ENCODE results near the gene MTMR12. TPM values are rescaled to one million over a fixed set of nuclear protein-coding genes. Genes with fewer than 3 reads are reported as not detected.
A peak's percentile ranks its signal among the peaks of the same experiment; 100 is the strongest.

The MTMR12 gene
- total RNA-seq, 1 experiment from 2014 or later, result 16.0 TPM

- TF ChIP-seq EZH2phosphoT487 (IDR thresholded peaks at IDR 0.05; ENCODE audit: borderline replicate concordance, low read length) (no peak), EZH2 (IDR thresholded peaks at IDR 0.05; ENCODE audit: low read length, unreplicated experiment) (no peak)
- TF ChIP-seq, protein P1, sequence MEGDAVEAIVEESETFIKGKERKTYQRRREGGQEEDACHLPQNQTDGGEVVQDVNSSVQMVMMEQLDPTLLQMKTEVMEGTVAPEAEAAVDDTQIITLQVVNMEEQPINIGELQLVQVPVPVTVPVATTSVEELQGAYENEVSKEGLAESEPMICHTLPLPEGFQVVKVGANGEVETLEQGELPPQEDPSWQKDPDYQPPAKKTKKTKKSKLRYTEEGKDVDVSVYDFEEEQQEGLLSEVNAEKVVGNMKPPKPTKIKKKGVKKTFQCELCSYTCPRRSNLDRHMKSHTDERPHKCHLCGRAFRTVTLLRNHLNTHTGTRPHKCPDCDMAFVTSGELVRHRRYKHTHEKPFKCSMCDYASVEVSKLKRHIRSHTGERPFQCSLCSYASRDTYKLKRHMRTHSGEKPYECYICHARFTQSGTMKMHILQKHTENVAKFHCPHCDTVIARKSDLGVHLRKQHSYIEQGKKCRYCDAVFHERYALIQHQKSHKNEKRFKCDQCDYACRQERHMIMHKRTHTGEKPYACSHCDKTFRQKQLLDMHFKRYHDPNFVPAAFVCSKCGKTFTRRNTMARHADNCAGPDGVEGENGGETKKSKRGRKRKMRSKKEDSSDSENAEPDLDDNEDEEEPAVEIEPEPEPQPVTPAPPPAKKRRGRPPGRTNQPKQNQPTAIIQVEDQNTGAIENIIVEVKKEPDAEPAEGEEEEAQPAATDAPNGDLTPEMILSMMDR (conservative IDR thresholded peaks at IDR 0.05; ENCODE audit: low read depth, low read length), result no peak
- ChIA-PET POLR2A (ENCODE audit: unreplicated experiment) (no interaction called here), CTCF (no interaction called here)
- no peaks in the 10 kb centered on the region for H3K9me2 ChIP-seq (replicated peaks; ENCODE audit: low read length)
- intact Hi-C loops (cut with micrococcal nuclease), result no loop called here
- H3K79me2 ChIP-seq (ENCODE audit: low read length), result no peaks in the 10 kb centered on the region
- no peak overlapping the region for H3K9ac ChIP-seq (ENCODE audit: low read length)
- no peak for DNase-seq
- no TSS peak for BruUV-seq (replicated peaks)
- H3K27me3 ChIP-seq (ENCODE audit: low read length), result no peaks in the 10 kb centered on the region
- no peaks in the 10 kb centered on the region for H4K20me1 ChIP-seq (ENCODE audit: low read length)
- H3F3A ChIP-seq (ENCODE audit: low read length, unreplicated experiment), result no peaks in the 10 kb centered on the region
- no peak overlapping the region for H2AFZ ChIP-seq (ENCODE audit: low read length)
- no peaks in the 10 kb centered on the region for H3K36me3 ChIP-seq (ENCODE audit: low read depth, low read length)
- H3K4me2 ChIP-seq (ENCODE audit: low read length), result no peak overlapping the region
- H3K4me3 ChIP-seq (ENCODE audit: low read length), result no peak overlapping the region
- peaks cover 13% of the 10 kb centered on the region; the same call in 1 of the 2 replicates for H3K9me3 ChIP-seq (ENCODE audit: low read length)
- no peak overlapping the region for H3K27ac ChIP-seq (ENCODE audit: low read length)
- no peak for ATAC-seq
- H3K4me1 ChIP-seq (ENCODE audit: insufficient read depth, low read length), result 0 out of 2 replicates have a peak, but pooled peaks cover 7% of the 10 kb centered on the region
These were observed 19.6 kb upstream of the MTMR12 start for GRCh38 chr5:32332361-32332760.

- POLR2A ChIA-PET (ENCODE audit: unreplicated experiment), result no interaction called here
- peak overlapping the region; percentile 10; the same call in 1 of the 2 replicates for H3K27ac ChIP-seq (ENCODE audit: low read length)
- H3K4me3 ChIP-seq (ENCODE audit: low read length), result no peak overlapping the region
- H3K9ac ChIP-seq (ENCODE audit: low read length), result no peak overlapping the region
- TF ChIP-seq EZH2phosphoT487 (IDR thresholded peaks at IDR 0.05; ENCODE audit: borderline replicate concordance, low read length) (no peak), EZH2 (IDR thresholded peaks at IDR 0.05; ENCODE audit: low read length, unreplicated experiment) (no peak)
- TF ChIP-seq, protein P1 (conservative IDR thresholded peaks at IDR 0.05; ENCODE audit: low read depth, low read length), result no peak
- no TSS peak for BruUV-seq (replicated peaks)
- CTCF ChIA-PET, result no interaction called here
- no peaks in the 10 kb centered on the region for H3K9me2 ChIP-seq (replicated peaks; ENCODE audit: low read length)
- DNase-seq (no peak), ATAC-seq (no peak)
- no peaks in the 10 kb centered on the region for H3K79me2 ChIP-seq (ENCODE audit: low read length)
- no peak overlapping the region for H3K4me2 ChIP-seq (ENCODE audit: low read length)
- H3K4me1 ChIP-seq (ENCODE audit: insufficient read depth, low read length), result 0 out of 2 replicates have a peak, but pooled peaks cover 7% of the 10 kb centered on the region
- H3K27me3 ChIP-seq (ENCODE audit: low read length), result no peaks in the 10 kb centered on the region
- no peaks in the 10 kb centered on the region for H3K36me3 ChIP-seq (ENCODE audit: low read depth, low read length)
- intact Hi-C loops (cut with micrococcal nuclease), result no loop called here
- H3F3A ChIP-seq (ENCODE audit: low read length, unreplicated experiment), result no peaks in the 10 kb centered on the region
- peak overlapping the region; percentile 29; the same call in 1 of the 2 replicates for H2AFZ ChIP-seq (ENCODE audit: low read length)
- 0 out of 2 replicates have a peak, but pooled peaks cover 10% of the 10 kb centered on the region for H3K9me3 ChIP-seq (ENCODE audit: low read length)
- no peaks in the 10 kb centered on the region for H4K20me1 ChIP-seq (ENCODE audit: low read length)
These were observed 19.2 kb upstream of the MTMR12 start for GRCh38 chr5:32331935-32332274.

- no TSS peak for BruUV-seq (replicated peaks)
- peak; percentile 29; the same call in 1 of the 2 replicates for ATAC-seq
- DNase-seq, result peak; percentile 24
These were observed 18.6 kb upstream of the MTMR12 start for GRCh38 chr5:32331217-32331934.

More at GRCh38 chr5:32331217-32331934, 18.6 kb upstream of the MTMR12 start:
- Histone ChIP-seq H3K27me3 (ENCODE audit: low read length) (no peaks in the 10 kb centered on the region), H3K27ac (ENCODE audit: low read length) (peak overlapping the region; percentile 20), H3K9me2 (replicated peaks; ENCODE audit: low read length) (no peaks in the 10 kb centered on the region), H4K20me1 (ENCODE audit: low read length) (no peaks in the 10 kb centered on the region), H3K4me3 (ENCODE audit: low read length) (no peak overlapping the region), H3K9me3 (ENCODE audit: low read length) (0 out of 2 replicates have a peak, but pooled peaks cover 10% of the 10 kb centered on the region), H3K4me2 (ENCODE audit: low read length) (no peak overlapping the region), H3K4me1 (ENCODE audit: insufficient read depth, low read length) (0 out of 2 replicates have a peak, but pooled peaks cover 7% of the 10 kb centered on the region), H2AFZ (ENCODE audit: low read length) (peak overlapping the region; percentile 39), H3F3A (ENCODE audit: low read length, unreplicated experiment) (no peaks in the 10 kb centered on the region), H3K79me2 (ENCODE audit: low read length) (no peaks in the 10 kb centered on the region), H3K9ac (ENCODE audit: low read length) (no peak overlapping the region), H3K36me3 (ENCODE audit: low read depth, low read length) (no peaks in the 10 kb centered on the region)
- ChIA-PET POLR2A (ENCODE audit: unreplicated experiment) (no interaction called here), CTCF (interaction anchor here (0.6 kb wide), 1 partner anchor 99 kb away, joined by 3 read pairs; no protein-coding TSS in a partner anchor)
- no peak for TF ChIP-seq EZH2 (IDR thresholded peaks at IDR 0.05; ENCODE audit: low read length, unreplicated experiment)
- TF ChIP-seq, protein P1 (conservative IDR thresholded peaks at IDR 0.05; ENCODE audit: low read depth, low read length), result no peak
- TF ChIP-seq EZH2phosphoT487 (IDR thresholded peaks at IDR 0.05; ENCODE audit: borderline replicate concordance, low read length), result no peak
- intact Hi-C loops (cut with micrococcal nuclease), result no loop called here

Measured in PC-3 (cell line).